Upper lobe of left lung (tissue), 4 donors: ENCODE measurements around the gene NHSL1.
"Not testable (repeated sequence)": the region's sequence is repeated elsewhere in the genome, so short reads cannot be mapped to it uniquely, and the experiment has no call there.

Experiments used
- CTCF ChIP-seq, 6 experiments: fragments of 450-650 bp in 4 of 6; fragments of 200-600 bp in 2 of 6; sonication (generic) in 2 of 6; IDR thresholded peaks; one replicate each; pipeline ENCODE4 v1.5.1; 2016 to 2019; ENCODE audit warnings: antibody characterized with exemption in 6 of 6
- EP300 ChIP-seq, 4 donors: sonication (generic); formaldehyde crosslinking; IDR thresholded peaks; one replicate each; pipeline ENCODE4 v1.5.1; 2017; ENCODE audit warnings: antibody characterized with exemption in 4 of 4, control low read depth in 2 of 4
- POLR2A ChIP-seq, 4 donors: fragments of 450-650 bp; IDR thresholded peaks; one replicate each; pipeline ENCODE4 v1.5.1; 2016 to 2017; ENCODE audit warnings: antibody characterized with exemption in 4 of 4, mild to moderate bottlenecking in 2 of 4
- POLR2AphosphoS5 ChIP-seq, 2 donors: sonication (generic); formaldehyde crosslinking; IDR thresholded peaks; one replicate each; pipeline ENCODE4 v1.5.1; 2017; ENCODE audit warnings: antibody characterized with exemption in 2 of 2

GRCh38 chr6:138425256-138425655, 74.0 kb downstream of the NHSL1 start:
- TF ChIP-seq CTCF, EP300, POLR2AphosphoS5, POLR2A (IDR thresholded peaks at IDR 0.05): not testable (repeated sequence)
